IPS DF 4.7 (cell line): ENCODE results near the gene C1orf52.
"Not testable (repeated sequence)": the region's sequence is repeated elsewhere in the genome, so short reads cannot be mapped to it uniquely, and the experiment has no call there.

Experiments used
- DNase-seq: peaks from one replicate; pipeline ENCODE4 v3.0.0-alpha.2; 2013; ENCODE audit warnings: low spot score; ENCODE audit errors: extremely low read depth

The C1orf52 gene

DNA sequence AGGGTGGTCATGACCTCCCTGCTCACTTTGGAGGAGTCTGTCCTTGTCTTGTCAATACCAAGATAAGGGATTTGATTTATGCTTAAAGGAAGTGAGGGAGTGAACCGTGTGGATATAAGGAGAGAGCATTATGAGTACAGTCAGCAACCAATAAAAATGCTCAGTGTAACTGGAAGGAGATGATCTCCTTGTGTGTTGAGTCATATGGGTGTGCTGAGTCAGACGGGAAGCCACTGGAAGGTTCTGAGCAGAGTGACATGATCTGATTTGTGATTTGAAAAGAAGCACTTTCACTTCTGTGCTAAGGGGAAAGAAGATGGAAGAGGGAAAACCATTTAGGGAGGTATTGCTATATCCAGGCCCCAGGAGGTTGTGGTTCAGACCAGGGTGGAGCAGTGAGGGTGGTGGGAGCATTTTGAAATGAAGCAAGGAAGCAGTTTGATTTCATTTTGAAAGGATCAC, 19.4 kb upstream of the C1orf52 start:
- DNase-seq: no peak

DNA sequence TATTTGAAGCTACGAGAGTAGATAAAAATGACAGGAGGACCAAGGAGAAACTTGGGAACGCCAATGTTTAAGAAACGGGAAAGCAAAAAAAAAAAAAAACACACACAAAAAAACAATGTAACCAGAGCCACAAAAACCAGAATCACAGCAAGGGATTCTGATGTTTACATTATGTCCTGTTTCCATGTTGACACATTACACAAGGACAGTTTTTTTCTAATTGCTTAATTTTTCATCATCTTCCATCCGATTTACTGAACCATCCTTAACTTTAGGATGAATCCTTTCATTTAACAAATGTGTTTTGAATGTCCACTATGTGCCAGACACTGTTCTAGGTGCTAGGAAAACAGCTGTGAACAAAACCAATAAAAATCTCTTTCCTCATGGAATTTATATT, 18.3 kb upstream of the C1orf52 start:
- DNase-seq: no peak

DNA sequence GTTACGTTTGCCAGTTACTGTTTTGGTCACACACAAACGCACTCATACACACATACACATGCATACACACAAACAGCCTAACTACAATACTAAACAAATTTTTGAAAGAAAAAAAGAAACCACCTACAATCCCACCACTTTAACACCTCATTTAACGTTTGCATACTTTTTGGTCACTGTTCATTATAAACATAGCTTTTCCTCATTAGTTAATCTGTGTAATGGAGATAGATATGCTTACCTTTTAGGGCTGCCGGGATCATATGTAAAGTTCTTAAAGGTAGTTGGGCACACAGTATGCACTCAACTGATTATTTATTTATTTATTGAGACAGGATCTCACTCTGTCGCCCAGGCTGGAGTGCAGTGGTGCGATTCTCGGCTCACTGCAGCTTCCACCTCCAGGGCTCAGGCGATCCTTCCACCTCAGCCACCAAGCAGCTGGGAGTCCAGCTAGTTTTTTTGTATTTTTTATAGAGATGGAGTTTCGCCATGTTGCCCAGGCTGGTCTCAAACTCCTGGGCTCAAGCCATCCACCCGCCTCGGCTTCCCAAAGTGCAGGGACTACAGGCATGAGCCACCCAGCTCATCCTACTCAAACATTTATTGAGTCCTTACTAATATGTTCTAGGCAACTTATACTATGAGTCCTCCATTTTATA, 17.6 kb upstream of the C1orf52 start:
- no peak for DNase-seq

DNA sequence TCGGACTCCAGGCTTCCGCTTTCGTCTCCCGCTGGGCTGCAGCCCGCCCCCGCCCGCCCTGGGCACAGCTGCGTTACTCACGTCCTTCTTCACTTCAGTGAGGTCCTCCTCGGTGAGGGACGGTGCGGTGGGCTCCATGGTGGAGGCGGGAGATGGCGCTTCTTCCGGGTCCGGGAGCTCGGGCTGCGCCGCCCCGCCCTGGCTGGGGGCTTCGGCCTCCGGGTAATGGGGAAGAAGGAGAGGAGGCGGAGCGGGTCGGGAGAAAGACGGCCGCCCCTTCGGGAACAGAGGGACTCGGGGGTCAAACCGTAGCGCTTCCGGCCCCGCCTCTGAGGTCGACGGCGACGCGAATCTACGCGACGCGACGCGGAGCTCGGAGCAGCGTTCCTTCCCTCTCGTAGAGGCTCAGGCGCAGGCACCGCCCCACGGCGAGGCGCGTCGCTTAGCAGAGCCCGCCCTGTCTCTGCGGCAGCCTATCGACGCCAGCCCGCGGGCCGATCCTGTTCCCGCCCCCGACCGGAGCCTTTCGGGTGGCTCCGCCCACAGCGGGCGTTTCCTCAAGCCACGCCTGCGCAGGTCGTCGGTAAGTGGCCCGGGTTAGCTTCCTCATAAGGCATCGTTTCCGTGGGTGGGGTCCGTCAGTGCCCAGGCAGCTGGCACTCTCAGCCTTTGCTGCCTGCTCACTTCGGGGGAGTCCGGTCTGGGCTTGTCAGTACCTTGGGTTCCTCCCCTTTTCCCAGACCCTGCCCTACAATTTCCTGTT, 16.9 kb upstream of the C1orf52 start, which contains the start of gene BCL10:
TSS of gene BCL10 (minus strand) at position 418 of the 763 bp plus-strand sequence. CDS start at position 138, 280 bp downstream.
- DNase-seq: peak; percentile 92

DNA sequence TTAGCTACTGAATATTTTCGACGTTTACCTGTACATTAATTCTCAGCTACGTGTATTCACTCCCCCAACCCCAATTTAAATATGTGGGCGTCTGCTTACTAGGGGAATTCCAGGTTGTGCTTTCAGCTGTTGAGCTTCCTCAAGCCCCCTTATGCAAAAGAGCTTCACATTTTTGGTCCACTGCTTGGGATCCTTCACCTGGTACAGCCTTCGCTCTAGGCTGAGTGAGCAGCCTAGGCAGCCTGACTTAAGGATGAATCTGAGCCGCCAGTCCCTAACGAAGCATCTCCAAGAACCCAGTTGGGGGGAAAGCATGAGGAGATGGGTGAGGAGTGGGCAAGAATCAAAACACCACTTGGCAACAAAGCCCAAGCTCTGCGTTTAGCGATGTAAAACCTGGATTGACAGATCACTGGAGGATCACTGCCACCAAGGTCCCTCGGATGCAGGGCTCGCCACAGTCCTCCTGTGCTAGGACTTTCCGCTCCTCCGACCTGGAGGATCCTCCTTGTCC, 16.3 kb upstream of the C1orf52 start:
- no peak for DNase-seq

DNA sequence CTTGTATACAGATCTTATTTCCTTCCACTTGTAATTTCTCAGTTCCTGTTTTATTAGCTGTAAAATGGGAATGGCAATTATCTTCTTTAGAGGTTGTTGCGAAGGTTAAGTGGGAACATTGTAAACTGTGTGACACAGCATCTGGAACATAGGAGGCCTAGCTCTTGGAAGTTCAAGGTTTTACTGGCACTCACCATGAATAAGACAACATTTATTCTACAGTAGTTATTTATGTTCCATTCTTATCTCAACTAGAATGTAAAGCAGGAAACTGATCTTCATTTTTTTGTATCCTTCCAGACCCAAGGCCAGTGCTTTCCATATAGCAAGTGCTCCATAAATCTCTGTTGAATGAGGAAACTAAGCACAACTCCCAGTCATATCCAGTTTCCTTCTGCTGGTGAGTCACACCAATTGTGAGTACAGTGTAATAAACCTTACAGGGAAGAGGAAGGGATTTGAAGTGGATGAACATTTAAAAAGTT, 15.5 kb upstream of the C1orf52 start:
- DNase-seq: no peak

DNA sequence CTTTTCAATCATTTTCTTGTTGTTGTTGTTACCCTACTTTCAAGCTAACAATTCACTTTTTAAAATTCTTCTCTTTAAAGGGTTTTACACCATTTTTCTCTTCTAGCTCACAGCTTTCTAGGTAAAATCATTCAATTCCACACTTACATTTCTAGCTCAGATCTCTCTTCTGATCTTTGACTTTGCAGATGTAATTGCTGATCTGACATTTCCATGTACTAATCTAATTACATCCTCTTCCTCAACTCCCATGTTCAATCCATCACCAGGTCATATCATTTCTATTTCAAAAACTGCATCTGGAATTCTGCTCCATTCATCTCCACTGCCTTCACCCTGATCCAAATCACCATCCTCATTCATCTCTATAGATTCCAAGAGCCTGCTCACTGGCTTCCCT, 13.9 kb upstream of the C1orf52 start:
- no peak for DNase-seq

DNA sequence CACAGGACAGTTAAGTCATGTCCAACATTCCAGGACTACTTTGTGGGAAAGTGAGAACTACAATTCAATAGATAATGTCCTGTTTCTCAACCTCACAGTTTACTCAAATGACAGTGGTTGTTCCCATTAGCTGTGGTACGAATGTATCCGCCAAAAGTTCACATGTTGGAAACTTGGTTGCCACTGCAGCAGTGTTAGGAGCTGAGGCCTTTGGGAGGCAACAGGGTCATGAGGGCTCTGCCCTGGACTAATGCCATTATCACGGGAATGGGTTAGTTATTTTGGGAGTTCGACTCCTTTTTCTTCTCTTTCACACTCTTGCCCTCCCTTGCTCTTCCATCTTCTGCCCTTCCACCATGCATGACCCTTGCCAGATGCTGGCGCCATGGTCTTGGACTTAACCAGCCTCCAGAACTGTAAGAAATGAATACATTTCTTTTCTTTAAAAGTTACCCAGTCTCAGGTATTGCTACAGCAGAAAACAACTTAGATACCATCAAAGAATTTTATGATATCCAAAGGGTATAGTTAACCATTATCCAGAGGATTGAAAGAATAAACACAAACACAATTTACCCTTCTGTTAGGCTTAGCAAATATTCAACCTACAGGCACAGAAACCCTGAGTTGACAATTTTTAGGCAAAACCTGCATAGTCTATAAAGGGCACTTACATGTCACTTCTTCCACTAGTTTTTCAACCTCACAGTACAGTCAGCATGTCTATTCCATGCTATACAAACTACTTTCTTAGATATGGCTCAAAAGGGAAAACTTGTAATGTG, 9.5 kb upstream of the C1orf52 start:
- DNase-seq: no peak

DNA sequence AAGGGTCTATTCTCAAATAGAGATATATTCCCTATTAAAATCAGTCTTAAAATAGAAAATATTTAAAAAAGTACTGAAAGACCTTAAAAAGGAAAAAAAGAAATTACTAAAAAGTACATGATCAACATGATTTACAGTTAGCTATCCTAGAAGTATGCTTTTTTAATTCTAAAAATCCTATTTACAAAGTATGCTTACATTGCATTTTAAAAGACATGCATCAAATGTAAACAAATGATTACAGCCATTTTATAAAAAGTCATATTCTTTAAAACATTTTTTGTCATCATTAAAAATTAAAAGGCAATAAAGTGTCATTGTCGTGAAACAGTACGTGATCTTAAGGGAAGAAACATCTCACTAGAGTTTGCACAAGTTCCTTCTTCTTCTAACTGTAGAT, 7.9 kb upstream of the C1orf52 start:
- no peak for DNase-seq

DNA sequence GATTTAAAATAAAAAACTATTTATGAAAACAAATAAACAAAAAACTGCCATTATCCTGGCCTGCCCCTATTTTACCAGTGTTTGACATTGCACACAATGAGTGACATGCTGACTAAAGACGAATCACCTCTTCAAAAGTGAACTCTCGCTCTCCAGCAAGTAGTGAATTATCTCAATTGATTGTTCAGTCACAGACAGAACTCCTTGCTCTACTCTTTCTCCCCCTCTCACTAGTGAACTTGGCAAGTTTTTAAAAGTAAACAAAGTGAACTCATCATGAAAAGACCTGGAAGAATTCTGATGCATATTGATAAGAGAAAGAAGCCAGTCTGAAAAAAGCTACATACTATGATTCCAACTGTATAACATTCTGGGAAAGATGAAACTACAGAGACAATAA, 4.7 kb upstream of the C1orf52 start:
- no peak for DNase-seq

DNA sequence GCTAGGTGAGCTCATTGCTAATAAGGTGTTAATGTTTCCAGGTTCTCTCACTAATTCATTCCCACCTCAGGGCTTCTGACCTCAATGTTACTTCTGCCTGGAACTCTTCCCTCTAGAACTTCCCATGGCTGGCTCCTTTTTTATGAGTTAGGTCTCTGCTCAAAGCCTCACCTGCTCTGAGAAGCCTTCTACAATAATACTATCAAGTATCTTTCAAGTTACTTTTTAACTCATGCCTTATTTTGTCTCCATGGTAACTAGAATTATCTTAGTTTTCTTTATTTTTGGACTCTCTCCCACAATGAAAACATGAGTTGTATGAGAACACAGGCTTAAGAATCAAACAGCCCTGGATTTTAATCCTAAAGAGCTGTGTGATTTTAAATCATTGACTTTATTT, 3.5 kb upstream of the C1orf52 start:
- no peak for DNase-seq

DNA sequence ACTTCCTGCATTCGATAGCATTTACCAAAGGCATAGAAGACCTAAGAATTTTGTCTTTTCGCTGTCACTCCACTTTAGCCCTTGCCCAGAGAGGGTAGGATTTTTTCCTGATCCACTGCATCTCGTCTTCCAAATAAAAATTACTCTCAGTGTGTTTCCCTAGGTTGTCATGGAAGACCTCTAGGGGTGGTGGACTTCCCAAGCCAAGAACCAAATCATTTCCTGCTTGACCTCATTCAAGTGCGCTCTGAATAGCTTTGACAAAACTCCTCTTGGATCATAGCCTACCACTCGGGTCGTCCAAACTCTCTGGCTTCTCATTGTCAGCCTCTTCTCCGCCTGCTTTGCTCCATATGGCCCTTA, 431 bp upstream of the C1orf52 start:
- DNase-seq: no peak

DNA sequence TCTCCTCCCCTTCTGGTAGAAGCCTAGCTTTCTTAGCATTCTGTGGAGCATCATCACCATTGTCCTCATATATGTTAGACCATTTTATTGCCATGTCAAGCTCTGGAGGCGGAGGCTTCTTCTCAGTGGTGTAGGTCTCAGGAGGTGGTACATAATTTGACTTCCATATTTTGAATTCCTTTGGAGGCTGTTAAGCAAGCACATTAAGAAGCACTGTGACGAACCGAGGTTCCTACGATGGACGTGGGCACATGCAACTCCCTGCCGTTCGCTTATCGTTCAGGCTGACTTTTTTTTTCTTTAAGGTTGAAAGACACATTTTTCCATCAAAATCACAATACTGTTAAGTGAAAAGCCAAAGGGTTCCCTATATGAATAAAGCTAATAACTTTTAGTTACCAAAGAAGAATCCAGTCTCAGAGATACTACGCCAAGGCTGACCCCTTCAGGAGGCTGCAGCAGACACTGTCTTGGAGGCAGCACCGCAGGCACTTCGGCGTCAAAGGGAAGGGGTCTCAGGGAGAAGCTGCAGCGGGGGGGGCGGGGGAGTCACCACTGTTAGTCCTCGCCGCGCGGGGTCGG, 835 bp downstream of the C1orf52 start:
- no peak for DNase-seq

DNA sequence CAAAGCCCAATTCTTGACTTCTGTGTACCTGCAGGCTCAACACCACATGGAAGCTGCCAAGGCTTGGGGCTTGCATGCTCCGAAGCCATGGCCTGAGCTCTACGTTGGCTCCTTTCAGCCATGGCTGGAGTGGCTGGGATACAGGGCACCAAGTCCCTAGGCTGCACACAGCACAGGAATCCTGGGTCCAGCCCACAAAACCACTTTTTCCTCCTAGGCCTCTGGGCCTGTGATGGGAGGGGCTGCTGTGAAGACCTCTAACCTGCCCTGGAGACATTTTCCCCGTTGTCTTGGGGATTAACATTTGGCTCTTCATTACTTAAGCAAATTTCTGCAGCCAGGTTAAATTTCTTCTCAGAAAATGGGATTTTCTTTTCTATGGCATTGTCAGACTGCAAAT, 10.4 kb downstream of the C1orf52 start:
- not testable (repeated sequence) for DNase-seq

DNA sequence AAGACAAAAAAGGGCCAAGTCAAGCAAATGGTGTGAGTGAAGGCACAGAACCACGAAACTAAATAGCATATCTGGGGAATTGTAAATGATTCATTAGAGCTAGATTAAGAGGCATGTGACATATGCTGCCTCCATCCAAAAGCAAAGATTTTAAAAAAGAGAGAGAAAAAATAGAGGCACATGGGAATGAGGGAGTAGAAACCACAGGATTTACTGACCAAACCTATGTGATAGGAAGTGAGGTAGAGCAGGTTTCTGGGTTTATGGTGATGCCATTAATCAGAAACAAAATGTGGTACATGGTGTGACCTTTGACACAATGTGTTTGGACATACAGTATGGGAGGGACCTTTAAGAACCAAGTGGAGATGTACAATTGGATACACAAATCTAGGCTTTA, 13.6 kb downstream of the C1orf52 start:
- no peak for DNase-seq

DNA sequence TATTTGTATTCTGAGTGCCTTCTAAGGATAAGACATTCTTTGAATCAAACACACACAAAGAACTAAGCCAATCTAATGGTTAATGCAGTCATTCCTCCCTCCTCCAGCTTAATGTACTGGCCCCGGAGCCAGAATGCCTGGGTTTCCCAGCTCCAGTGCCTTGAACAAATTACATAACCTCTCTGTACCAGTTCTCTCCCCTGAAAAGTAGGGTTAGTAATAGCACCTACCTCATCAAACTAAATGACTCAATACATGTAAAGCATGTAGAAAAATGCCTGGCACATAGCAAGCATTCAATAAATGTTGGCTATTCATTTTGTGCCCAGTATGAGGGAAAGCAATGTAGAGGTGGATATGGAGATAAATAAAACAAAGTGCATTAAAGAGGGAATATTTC, 14.0 kb downstream of the C1orf52 start:
- DNase-seq: no peak

DNA sequence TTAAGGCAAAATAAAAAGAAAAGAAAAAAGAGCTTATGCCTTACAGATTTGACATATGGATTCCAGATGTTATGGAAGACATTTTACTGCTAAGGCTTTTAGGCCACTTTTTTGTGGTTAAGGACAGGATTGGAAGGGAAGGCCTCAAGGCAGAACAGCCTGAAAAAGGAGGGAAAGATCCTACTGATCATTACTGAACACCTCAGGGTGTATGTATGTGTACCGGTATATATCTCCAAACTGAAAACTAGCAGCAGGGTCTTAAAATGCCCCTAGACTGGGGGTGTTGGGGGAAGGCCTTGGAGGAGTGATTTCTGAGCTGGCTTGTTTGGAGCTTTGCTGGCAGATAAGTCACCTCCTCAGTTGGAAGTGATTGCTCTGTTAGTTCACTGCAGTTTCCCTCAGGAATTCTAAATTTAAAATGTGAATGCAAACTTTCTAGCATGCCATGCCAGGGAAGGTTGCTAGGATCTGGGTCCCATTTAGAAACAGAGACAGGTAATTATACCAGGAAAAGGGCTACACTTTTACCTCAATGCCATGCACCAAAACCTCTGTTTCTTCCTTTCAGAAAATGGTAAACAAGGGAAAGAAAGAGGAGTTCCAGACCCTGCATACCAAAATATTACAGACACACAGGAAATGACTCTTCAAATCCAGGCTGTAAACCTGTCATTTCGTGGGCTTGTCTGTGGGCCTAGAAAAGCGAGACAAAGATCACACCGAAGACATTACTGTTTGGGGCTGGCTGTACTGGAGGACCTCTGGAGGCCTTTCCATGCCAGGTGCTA, 15.0 kb downstream of the C1orf52 start:
- DNase-seq: no peak

DNA sequence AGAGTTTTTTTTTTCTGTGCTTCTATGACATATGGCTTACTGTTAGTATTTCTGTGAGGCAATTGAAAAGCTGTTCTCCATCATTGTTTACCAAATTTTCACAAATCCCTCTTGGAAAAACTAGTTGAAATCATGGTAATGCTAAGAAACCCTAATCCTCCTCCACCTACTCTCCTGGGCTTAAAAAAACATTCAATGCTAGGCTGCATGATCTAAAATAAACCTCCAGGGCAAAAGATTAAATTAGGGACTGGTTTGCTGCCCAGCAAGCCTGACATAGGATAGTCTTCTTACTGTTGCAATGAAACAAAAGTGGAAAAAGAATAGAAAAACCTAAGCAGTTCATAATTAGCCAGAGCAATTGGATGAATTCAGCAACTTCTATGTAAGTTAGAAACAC, 16.1 kb downstream of the C1orf52 start:
- no peak for DNase-seq

DNA sequence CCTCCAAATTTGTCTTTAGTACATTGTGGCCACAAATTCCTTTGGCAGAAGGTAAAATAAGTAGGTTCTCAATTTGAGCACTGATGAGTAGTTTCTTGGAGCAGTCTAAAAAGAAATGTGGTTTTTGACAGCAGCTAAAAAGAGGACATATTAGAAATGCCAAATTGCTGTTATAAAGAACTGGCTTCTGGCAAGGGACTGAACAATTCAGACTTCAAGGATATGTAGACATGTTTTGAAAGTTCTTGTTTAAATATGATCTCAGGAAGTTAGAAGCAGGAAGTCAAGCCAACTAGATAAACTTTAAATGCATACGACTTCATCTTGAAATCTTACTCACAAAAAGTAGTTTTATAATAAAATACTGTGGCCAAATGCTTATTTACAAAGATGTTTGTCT, 18.8 kb downstream of the C1orf52 start:
- DNase-seq: no peak

DNA sequence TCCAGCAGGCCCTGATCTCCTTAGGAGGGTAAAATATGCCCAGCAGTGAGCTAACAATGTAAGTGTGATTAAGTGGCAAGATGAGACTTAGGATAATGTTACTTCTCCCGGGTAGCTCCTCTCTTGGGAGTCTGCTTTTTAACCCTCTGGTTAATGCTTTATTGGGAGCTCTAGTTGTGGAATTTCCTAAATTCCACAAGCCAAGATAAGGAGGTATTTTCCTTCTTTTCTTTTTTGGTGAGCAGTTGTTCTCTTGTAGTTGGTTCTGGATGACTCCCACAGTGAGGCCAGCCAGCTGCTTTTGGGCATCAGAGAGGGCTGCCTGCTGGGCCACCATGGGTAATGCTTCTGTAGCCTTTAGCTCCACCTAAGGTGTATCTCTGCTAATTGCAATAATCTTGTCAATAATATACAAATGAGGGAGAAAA, 19.3 kb downstream of the C1orf52 start:
- DNase-seq: no peak

DNA sequence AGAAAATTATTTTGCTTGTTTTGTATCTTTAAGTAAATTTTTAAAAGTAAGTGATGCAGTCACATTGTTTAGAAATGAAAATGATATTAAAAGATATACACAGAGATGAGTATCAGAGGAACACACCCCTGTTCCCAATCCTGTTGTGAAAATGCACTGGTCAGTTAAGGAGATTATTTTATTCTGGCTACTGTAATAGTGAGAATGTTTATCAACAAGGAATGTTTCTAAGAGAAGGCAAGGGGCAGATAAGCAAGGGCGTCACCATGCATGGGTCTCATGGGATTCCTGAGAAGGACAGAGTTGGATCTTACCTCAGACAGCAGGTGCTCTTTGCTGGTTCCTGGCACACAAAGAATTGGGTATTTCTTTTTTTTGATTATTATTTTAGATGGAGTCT, 21.8 kb downstream of the C1orf52 start:
- no peak for DNase-seq
